ENCODE results near the gene WDR7.
A peak's percentile ranks its signal among the peaks of the same experiment; 100 is the strongest.

Gene WDR7

GRCh38 chr18:56913941-56914340 lies 262.8 kb downstream of the WDR7 start:
- no peak for DNase-seq (ENCODE audit: low read depth)

DNA sequence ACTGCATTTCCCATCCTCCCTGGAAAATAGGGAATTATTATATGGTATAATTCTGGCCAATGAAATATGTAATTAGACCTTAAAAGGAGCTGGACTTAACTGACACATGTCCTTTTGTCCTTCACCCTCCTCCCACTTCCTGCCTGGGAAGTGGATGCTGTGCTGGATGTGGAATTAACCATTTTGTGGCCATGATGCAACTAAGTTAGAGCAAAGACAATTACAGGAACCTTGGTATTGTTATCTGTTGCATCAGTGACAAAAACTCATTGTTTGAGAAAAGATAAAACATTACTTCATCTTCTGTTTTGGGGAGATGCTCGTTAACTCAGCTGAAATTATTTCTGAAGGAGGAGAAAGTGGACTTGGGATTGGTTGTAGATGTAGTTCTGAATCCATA lies 268.0 kb downstream of the WDR7 start:
- no peak for TF ChIP-seq CTCF (IDR thresholded peaks at IDR 0.05; ENCODE audit: low read length, missing control alignments)

More at GRCh38 chr18:56913941-56914340, 262.8 kb downstream of the WDR7 start:
- no peak overlapping the region for H3K4me3 ChIP-seq (replicated peaks; ENCODE audit: low read depth, low read length)
- no peak for TF ChIP-seq CTCF (IDR thresholded peaks at IDR 0.05; ENCODE audit: low read length, missing control alignments)

GRCh38 chr18:56921896-56922480 lies 270.8 kb downstream of the WDR7 start:
- no peak overlapping the region for H3K4me3 ChIP-seq (replicated peaks; ENCODE audit: low read depth, low read length)
- peak; percentile 34 for DNase-seq (ENCODE audit: low read depth)
- no peak for TF ChIP-seq CTCF (IDR thresholded peaks at IDR 0.05; ENCODE audit: low read length, missing control alignments)

More for the DNA sequence above, 268.0 kb downstream of the WDR7 start:
- DNase-seq (ENCODE audit: low read depth) = peak; percentile 56
- no peak overlapping the region for H3K4me3 ChIP-seq (replicated peaks; ENCODE audit: low read depth, low read length)

- TF ChIP-seq CTCF (IDR thresholded peaks at IDR 0.05; ENCODE audit: low read length, missing control alignments) = no peak
- no peak for DNase-seq (ENCODE audit: low read depth)
These were observed 275.6 kb downstream of the WDR7 start for GRCh38 chr18:56926734-56927133.

GRCh38 chr18:56927786-56928185 lies 276.6 kb downstream of the WDR7 start:
- no peak for DNase-seq (ENCODE audit: low read depth)
- no peak for TF ChIP-seq CTCF (IDR thresholded peaks at IDR 0.05; ENCODE audit: low read length, missing control alignments)
- H3K4me3 ChIP-seq (replicated peaks; ENCODE audit: low read depth, low read length) = no peak overlapping the region

More at GRCh38 chr18:56926734-56927133, 275.6 kb downstream of the WDR7 start:
- H3K4me3 ChIP-seq (replicated peaks; ENCODE audit: low read depth, low read length) = no peak overlapping the region

DNA sequence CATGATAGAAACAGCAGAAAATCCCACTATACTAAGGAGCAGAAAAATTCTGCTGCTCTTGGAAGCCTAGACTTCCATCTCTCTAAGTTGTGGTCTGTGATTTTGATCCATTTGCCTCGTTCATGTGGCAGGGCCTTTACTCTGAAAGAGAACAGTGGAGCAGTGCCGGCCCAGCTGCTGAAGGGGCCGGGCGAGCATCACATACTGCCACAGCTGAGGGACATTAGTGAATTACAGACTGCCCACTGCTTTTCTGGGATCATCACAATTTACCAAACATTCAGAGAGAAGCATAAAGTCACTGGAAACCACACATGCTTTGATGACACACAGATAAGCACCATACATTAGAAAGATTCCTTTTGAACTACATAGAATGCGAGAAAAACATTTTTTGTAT lies 278.7 kb downstream of the WDR7 start:
- no peak for DNase-seq (ENCODE audit: low read depth)
- no peak overlapping the region for H3K4me3 ChIP-seq (replicated peaks; ENCODE audit: low read depth, low read length)
- TF ChIP-seq CTCF (IDR thresholded peaks at IDR 0.05; ENCODE audit: low read length, missing control alignments) = no peak

GRCh38 chr18:56933472-56933871 lies 282.3 kb downstream of the WDR7 start:
- DNase-seq (ENCODE audit: low read depth) = no peak
- no peak for TF ChIP-seq CTCF (IDR thresholded peaks at IDR 0.05; ENCODE audit: low read length, missing control alignments)
- no peak overlapping the region for H3K4me3 ChIP-seq (replicated peaks; ENCODE audit: low read depth, low read length)

Measured in fibroblast of pulmonary artery (primary cell).